Amniotic stem cell (primary cell): ENCODE measurements around the gene FRMPD2.
"Not testable (repeated sequence)": the region's sequence is repeated elsewhere in the genome, so short reads cannot be mapped to it uniquely, and the experiment has no call there.

Experiments
- DNase-seq: peaks from one replicate; lab custom pipeline; 2025; lab: John Stamatoyannopoulos, UW

The FRMPD2 gene

DNA sequence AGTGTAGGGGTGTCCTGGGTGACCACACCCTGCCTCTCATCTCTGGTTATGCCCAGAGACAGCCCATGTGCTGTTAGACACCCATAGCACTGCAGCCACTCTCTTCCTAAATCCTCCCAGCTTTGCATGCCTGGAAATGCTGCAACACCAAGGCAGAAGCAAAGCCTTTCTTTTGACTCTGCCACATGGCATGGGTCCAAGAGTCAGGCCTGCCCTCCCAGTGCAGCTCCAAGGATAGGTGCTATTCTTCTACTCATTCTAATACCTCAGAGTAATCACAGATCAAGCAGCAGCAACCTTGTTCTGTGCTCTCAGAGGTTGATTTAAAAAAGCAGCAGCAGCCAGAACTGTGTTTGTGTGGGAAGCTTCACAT, 23.4 kb downstream of the FRMPD2 start:
- DNase-seq = no peak

DNA sequence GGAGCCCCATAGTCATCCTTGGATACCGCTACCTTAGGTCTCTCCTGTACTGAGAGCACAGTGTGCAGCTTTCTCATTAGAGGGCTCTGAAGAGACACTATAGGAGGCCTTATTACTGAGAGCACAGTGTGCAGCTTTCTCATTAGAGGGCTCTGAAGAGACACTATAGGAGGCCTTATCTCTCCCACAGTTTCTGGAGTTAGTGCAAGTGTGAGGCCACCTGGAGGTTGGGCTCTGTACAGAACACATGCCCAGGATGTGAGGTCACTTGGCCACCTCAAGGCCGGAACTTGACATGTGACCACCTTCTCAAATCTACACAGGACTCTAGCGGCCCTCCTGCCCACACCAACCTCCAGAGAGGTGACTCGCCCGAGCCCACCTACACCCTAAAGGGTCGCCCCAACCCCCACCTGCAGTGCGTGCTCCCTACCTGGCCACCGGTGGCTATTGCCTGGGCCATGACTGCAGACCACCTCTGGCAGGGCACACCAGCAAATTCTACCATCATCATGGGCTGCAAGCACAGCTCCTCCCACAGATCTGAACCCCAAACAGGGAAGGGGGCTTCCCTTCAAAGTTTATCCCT, 24.6 kb downstream of the FRMPD2 start:
- DNase-seq = no peak

GRCh38 chr10:48249004-48249762, 25.3 kb downstream of the FRMPD2 start:
- DNase-seq = no peak

DNA sequence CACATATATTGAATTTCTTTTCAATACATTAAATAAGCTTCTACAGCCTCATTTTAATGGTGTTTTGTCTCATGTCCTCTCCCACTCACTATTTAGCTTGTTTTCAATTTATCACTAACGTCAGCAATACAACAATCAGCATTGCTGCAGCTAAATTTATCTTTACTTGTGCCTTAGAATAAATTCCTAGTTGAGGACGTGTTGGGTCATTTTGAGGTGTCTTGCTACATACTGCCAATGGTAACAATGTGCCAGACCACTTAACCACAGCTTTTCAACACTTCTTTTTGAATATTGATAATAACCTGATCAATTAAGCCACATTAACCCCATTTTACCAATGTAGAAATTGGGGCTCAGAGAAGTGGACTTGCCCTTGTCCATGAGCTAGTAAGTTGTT, 26.0 kb downstream of the FRMPD2 start:
- DNase-seq = no peak

DNA sequence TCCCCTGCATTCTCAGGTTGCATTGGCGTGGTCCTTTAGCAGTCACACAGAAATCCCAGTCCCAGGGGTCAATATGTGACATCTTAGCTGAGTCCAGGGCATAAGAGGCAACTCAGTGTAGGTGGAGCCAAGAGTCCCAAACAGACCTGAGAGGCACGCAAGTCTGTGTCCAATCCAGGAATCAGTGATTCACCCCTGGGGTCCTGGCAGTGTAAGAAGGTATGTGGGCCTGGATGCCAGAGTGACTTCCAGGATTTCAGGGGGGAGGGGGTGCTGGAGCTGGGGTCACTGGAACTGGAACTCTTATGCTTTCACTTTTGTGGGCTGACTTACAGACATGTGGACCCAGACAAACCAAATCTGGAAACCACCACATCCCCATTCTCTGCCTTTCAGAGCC, 26.8 kb downstream of the FRMPD2 start:
- DNase-seq = no peak

DNA sequence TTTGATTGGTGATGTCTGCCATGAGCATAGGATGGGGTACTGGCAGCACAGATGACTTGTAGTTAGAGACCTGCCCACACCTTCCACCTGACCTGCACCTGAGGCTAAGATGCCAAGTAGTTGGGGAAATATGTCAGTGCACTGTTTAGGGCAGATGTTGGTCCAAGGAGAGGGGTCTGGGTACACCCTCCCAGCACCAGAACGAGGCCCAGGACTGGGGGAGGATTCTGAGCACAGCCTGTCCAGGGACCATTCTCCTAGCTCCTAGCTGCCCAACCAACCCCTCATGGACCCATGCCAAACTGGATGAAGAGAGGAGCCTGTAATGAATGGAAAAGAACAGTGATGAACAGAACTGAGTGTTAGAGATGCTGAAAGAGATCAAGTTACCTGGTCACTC, 28.0 kb downstream of the FRMPD2 start:
- no peak for DNase-seq

DNA sequence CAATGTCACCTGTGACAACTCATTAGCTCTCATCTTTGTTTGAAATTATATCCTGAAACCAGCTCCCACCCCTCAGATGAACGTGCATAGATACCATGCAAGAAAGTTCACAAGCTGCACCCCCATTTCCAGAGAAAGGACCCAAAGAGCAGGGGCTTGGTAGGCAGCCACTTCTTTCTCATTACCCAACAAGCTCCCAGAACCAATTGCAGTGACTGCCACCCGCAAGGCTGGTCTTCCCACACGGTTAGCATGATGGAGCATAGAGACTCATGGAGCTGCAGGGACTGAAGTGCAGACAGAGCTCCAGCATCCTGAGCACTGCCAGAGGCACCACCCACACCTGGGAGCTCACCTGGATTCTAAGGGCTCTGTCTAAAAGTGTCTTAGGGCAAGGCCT, 28.5 kb downstream of the FRMPD2 start:
- DNase-seq = no peak

- DNase-seq = not testable (repeated sequence)
These were observed 30.6 kb downstream of the FRMPD2 start for GRCh38 chr10:48243921-48244320.

DNA sequence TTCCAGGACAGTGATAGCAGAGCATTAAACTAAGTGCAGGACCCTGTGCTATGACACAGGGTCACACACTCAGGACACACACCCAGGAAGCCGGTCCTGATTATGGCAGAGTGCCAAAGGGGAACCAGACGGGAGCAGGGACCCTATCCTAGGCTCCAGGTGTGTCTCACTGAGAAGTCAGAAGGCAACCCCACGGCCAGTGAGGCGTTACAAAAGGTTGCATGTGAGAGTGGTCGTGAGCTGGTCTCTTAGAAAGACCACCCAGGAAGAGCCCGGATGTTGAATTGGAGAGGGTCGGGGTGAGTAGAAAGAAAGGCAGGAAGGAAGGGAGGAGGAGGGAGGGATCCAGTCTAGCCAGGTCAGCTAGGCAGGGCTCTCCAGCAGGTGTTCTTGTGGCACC, 31.0 kb downstream of the FRMPD2 start:
- no peak for DNase-seq

GRCh38 chr10:48242171-48242904, 32.2 kb downstream of the FRMPD2 start:
- no peak for DNase-seq

DNA sequence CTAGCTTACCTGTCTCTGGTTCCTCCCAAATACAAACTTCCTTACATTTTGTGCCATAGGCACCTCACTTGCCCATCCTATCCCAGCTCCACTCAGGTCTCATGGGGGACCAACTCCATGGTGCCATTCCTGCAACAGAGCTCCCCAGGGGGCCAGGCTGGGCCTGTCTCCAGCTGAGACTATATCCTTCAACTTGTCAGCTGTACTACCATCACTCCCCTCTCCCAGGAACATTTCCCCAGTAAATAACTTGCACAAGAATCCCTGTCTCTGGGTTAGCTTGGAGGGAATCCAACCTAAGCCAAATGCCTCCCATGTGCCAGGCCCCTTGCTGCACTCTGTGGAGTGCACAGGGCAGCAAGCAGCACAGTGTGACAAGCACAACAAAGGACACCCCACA, 33.2 kb downstream of the FRMPD2 start:
- no peak for DNase-seq

GRCh38 chr10:48240196-48240595, 34.3 kb downstream of the FRMPD2 start:
- DNase-seq = no peak

DNA sequence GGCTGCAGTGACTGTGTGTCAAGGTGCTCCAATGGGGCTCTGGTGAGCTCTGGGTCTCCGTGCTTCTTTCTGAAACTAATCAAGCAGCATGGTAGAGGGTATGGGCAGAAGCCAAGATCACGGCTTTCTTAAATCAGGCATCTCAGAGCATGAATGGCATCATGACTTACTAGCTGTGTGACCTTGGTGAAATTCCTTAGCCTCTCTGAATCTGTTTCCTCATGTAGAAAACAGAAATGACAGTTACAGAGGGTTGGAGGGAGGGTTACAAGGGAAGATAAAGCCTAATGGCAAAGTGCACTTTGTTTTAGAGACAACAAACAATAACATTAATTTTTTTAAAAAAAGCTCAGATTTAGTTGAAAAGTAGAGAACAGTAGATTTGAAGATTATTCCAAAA, 34.9 kb downstream of the FRMPD2 start:
- no peak for DNase-seq

- DNase-seq = no peak
These were observed 35.5 kb downstream of the FRMPD2 start for GRCh38 chr10:48238826-48239520.

GRCh38 chr10:48237259-48238250, 36.9 kb downstream of the FRMPD2 start:
- DNase-seq = no peak

DNA sequence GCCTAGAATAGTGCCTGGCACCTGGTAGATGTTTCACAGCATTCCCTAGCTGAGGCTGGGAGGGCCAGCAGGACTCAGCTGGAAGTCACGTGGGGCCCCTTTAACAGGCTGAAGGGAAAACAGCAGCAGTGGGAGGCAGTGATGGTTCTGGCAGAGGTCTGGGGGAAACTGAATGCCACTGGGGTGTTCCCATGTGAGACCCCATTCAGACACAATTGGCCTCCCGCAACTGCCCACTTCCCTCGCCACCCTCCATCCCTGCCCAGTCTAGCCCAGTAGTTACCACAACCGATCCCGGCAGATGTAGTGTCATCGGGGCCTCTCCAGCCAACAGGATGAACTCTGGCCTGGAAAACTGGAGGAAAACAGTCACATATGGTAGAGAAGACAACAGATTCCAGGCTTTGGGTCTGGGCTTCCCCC, 38.3 kb downstream of the FRMPD2 start:
- no peak for DNase-seq

- DNase-seq = no peak
These were observed 39.0 kb downstream of the FRMPD2 start for GRCh38 chr10:48235501-48235900.

- DNase-seq = no peak
These were observed 39.7 kb downstream of the FRMPD2 start for GRCh38 chr10:48234787-48235186.

GRCh38 chr10:48234295-48234694, 40.2 kb downstream of the FRMPD2 start:
- DNase-seq = no peak

DNA sequence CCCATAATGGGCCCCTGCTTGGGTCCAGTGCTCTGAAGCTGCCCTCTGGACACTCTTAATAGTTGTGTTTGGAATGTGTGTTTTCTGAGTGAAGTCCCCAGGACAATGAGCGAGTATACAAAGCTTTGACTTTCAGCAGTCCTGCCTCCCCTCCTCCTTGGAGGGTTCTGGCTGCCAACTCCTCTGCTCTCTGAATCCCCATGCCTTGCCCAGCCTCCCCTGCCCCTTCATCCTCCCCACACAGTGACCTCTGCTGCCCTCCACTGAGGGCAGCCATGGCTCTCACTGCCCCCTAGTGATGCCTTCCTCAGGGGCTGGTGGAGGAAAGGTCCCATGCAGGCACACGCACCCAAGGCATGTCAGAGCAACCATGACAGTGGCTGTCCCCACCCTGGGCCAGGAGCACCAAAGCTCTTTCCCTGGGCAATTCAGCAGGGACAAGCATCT, 40.9 kb downstream of the FRMPD2 start:
- DNase-seq = no peak

DNA sequence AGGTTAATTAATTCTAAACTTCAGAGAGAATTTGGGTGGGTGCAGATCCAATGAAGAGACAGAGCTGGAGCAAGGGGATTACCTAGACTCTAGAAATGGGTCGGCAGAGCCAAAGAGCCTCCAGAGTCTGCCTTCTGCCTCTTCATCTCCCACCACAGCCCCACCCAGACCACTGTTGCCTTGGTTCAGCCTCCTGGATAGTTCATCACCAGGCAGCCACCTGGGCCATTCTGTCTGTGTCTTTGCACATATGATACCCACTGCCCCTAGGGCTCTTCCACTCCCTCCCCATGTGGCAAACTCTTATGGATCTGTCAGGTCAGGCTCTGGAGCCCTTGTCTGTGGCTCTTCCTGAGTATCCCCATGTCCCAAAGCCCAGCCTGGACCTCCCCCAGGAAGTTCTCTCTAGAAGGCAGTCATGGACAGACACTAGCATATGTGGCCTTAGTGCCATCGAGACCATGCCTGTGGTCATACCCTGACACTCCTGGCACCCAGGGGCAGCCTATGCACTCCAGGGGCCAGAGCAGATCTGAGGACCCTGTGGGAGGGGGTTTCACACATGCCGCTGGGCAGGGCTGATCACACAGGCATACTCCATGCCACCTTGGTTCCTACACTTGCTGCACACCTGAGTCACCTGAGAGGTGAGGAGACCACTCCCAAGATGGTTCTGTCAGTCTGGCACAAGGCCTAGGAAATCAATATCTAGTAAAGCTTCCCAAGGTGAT, 41.6 kb downstream of the FRMPD2 start:
- DNase-seq = no peak
